Right ventricle myocardium superior (tissue), 1 donor: ENCODE measurements around the gene MCFD2. TPM values are rescaled to one million over a fixed set of nuclear protein-coding genes. Genes with fewer than 3 reads are reported as not detected.

Experiments used
- ATAC-seq: fragments of 200-7000 bp; cut with Tn5 transposase; one replicate; pipeline ENCODE4 v1.9.1; 2020; ENCODE audit warnings: mild to moderate bottlenecking; ENCODE audit not compliant: poor library complexity
- DNase-seq: peaks from one replicate; pipeline ENCODE4 v3.0.0-alpha.2; 2020
- intact Hi-C: fragments of 100-400 bp; cut with DNase I; formaldehyde crosslinking; loops from one replicate; pipeline ENCODE4 v1.11.2; 2022
- total RNA-seq: library from RNA; stranded (reverse); fragmentation: NEBNext Ultra II Directional; extraction: Animal tissue kit (Norgen Biotek cat#: 25700); gene quantifications from one replicate; pipeline ENCODE4 v1.2.1, GENCODE V29; 2021
- donor health status: DM: no; HTN: yes; CAD: no; lungs with severe emphysema.

MCFD2 gene
- total RNA-seq, 1 donor from 2014 or later: 57.1 TPM

DNA sequence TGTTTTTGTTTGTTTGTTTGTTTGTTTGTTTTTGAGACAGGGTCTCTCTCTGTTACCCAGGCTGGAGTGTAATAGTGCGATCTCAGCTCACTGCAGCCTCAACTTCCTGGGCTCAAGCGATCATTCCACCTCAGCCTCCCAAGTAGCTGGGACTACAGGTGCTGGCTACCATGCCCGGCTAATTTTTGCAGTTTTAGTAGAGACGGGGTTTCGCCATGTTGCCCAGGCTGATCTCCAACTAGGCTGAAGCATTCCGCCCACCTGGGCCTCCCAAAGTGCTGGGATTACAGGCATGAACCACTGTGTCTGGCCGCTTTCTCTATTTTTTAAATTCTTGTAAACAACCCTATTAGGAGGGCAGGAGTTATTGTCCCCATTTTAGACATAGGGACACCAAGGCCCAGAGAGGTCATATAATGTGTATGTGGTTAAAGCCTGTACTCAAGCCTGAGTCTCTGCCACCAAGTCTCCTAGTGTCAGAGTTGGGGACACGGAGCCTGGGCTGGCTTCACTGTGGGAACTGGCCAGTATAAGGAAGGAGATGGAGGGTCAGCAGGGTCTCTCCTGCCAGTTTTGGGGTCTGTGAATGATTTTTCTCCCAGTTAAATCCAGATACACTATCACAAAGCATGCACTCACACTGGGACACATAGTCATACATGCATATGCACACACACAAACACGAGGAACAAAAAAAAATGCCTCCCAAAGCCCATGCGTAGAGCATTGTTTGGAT lies 27.5 kb upstream of the MCFD2 start:
- intact Hi-C loops: no loop called here
- DNase-seq (no peak), ATAC-seq (no peak)

DNA sequence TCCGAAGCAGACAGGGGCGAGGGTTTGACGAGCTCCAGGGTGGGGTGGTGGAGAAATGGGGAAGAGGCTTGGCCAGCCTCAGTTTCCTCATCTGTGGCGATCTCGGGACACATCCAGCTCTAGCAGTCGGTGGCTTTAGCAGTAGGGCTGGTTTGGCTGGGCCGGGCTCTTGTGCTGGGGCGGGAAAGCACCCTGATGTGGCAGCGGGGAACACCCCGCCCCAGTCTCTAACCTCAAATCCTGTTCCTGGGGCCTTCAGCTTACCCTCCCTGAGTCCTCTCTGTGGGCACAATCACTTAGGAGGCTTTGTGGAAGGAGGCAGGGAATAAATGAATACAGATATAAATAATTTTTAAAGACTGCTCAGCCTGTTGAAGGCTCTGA lies 26.5 kb upstream of the MCFD2 start:
- ATAC-seq: peak; percentile 17
- DNase-seq: peak; percentile 62
- intact Hi-C loops: no loop called here

DNA sequence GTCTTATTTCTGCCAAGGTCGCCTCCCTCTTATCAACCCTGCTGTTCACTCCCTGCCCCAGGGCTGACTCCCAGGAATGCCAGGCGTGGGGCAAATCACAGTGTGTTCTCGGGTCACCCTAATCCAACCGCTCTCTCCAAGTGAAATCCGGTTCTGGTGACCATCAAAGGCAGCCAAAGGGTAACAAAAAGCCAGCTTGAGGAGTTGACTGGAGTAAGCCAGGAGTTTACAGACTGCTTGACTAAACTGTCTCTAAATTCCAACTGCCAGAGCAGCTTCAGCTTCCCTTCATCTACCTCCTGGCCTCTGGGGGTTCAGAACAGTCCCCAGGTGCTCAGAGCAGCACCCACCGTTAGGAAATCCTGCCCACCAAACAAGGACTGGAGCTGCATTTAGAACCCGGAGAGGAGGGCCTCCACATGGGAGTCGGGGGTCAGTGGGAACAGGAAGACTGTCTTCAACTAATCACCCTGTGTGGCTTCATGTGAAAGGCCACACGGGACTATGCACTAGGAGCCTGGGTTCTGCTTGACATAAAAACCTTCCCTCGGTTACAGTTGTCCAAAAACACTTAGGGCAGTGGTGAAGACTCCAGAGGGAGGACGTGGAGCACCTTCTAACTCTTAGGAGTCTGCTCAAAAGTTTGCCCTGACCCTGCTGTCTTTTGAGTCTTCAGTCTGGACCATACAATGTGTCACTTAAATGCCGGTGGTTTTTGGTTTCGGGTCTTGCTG lies 24.2 kb upstream of the MCFD2 start:
- ATAC-seq: no peak
- no peak for DNase-seq
- intact Hi-C loops: no loop called here

DNA sequence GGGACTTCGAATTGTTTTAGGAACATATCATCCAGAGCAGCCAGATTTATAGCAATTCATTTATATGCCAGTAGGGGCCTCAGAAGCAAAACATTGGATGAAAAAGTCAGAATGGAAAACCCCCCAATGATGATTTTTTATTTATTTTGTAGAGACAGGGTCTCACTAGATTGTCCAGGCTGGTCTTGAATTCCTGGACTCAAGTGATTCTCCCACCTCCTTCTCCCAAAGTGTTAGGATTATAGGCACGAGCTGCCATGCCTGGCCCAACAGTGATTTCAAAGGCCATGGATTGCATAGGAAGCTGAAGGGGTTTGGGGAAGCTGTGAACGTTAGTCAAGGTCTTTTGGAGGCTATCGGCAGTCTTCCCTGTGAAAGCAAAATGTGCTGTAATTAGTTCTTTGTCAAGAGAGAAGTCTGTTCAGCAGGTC lies 21.9 kb upstream of the MCFD2 start:
- no peak for DNase-seq
- intact Hi-C loops: no loop called here
- ATAC-seq: no peak

DNA sequence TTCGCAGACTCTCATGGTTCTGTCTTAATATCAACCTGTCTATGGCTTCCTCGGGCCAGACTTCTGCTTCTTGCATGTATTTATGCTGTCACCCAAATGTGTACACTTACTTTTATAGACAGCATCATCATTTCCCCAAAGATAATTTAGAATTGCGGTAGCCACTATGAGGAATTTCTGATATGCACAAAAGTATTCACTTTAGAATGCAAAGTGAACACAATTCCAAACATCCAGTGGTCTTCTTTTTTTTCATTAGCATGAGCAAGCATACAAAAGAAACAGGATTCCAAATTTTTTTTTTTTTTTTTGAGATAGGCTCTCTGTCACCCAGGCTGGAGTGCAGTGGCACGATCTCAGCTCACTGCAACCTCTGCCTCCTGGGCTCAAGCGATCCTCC lies 21.0 kb upstream of the MCFD2 start:
- DNase-seq (no peak), ATAC-seq (no peak)
- intact Hi-C loops: no loop called here

DNA sequence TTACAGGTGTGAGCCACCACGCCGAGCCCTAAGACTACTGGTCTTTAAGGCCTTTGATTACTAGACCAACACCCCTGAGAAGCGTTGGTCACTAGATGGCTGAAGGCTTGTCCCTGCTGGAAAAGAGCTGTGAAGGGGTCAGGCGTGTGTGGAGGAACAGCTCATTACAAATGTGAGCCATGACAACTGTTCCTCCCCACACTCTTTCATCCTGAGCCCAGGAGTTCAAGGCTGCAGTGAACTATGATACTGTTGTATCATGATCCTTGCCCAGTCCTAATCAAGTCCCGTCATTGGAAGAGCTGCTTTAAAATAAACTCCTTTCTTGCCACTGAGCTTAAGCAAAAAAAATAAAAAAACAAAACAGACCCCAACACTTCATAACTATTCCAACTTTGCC lies 19.5 kb upstream of the MCFD2 start:
- DNase-seq: no peak
- no peak for ATAC-seq
- intact Hi-C loops: no loop called here

DNA sequence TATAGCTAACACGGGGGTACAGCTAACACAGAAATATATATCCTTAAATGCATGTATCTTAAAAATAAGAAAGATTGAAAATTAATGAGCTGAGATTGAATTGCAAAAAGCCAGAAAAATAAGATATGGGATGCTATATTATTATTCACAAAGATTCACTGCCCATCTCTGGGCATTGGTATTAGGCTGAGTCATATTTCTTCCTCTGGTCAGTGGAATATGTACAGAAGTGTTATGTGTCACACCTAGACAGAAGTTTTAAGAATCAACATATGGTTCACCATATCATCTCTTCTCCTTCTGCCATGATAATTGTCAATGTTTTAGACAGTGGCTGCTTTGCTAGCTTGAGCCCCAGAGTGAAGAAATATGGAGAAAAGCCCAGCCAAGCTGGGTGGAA lies 14.0 kb upstream of the MCFD2 start:
- ATAC-seq (no peak), DNase-seq (no peak)
- intact Hi-C loops: no loop called here

DNA sequence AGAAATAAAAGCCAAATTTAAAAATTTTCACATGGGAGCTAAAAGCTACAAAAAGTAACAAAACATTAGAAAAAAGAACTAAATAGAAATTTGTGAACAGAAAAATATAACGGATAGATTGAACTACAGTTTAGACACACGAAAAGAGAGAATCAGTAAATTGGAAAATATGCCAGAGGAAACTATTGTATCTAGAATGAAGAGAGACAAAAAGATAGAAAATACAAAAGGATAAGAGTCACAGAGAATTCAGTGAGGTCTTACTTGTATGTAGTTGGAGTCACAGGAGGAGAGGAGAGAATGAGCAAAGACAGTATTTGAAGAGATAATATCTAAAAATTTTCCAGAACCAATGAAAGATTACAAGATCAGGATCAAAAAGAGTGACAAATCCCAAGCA lies 11.3 kb upstream of the MCFD2 start:
- intact Hi-C loops: no loop called here
- no peak for ATAC-seq
- no peak for DNase-seq

DNA sequence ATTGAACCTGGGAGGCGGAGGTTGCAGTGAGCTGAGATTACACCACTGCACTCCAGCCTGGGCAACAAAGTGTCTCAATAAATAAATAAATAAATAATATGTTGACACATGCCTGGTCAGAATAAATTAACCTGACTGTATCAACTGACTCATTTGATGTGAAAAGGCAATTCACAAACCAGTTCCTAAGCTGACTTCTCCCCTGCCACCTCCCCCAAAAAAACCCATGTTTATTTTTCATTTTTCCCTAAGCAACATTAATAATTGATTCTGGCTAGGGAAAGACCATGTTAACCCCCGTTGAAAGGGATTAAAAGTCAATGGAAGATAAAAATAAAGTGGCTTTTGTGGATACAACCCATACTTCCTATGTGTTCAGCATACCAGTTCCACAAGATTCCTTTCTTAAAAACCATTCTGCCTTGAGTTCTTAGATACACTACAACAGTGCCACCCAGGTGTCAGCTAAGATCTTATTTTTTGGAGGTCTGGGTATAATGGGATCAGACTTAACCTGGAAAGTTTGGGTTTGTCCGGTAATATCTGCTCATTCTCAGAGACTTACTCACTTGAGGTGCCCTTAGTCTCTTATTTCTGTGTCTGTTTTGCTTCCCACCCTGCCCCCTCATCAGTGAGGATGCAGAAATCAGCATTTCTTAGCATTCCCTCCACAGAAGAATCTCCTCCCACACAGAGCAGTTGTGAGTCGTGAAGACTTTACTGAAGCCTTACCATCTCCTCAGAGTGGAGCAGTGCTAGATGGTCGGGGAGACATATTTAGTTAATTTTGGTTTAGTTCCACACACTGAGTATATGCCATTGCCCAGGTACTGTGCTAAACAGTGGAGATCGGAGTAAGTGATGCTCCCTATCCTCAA lies 10.1 kb upstream of the MCFD2 start:
- ATAC-seq (no peak), DNase-seq (no peak)
- intact Hi-C loops: no loop called here

DNA sequence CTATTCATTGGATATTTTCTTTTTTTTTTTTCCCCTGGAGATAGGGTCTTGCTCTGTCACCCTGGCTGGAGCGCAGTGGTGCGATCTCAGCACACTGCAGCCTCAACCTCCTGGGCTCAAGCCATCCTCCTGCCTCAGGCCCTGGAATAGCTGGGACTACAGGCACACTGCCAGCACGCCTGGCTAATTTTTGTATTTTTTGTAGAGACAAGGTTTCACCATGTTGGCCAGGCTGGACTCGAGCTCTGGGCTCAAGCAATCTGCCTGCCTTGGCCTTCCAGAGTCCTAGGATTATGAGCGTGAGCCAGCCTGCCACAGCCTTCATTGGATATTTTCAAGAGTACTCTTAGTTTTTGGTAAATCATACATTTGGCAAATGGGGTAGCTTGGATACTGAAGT lies 9.0 kb upstream of the MCFD2 start:
- DNase-seq: no peak
- intact Hi-C loops: no loop called here
- no peak for ATAC-seq

DNA sequence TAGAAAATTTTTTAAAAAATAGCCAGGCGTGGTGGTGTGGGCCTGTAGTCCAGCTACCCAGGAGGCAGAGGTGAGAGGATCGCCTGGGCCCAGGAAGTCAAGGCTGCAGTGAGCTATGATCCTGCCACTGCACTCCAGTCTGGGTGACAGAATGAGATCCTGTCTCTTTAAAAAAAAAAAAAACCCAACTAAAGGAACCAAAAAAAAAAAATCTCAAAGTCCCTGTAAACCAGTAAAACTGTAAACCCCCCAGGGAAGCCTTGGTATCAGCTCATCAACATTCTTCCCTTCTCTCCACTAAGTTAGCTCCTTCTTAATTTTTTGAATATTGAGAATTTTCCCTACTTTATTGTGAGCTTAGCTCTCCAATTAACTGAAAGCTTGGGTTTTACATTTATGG lies 8.4 kb upstream of the MCFD2 start:
- ATAC-seq: no peak
- intact Hi-C loops: no loop called here
- DNase-seq: no peak

DNA sequence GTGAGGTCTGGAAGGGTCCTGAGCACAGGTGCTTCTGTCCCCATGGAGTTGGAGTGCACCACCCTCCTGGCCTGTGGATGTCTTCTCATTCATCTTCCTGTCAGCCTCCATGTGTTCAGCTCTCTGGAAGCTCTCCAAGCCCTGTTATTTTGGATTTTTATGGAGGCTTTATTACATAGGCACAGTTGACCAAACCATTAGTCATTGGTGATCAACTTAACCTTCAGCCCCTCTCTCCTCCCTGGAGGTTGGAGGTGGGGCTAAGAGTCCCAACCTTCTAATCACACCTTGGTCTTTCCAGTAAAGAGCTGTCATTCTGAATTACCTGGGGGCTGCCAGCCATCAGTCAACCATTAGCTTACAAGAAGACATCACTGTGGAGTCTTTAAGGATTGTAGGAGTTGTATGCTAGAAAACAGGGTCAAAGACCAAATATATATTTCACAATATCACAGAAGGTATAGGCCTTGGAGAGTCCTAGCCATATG lies 7.5 kb upstream of the MCFD2 start:
- DNase-seq (no peak), ATAC-seq (no peak)
- intact Hi-C loops: no loop called here

DNA sequence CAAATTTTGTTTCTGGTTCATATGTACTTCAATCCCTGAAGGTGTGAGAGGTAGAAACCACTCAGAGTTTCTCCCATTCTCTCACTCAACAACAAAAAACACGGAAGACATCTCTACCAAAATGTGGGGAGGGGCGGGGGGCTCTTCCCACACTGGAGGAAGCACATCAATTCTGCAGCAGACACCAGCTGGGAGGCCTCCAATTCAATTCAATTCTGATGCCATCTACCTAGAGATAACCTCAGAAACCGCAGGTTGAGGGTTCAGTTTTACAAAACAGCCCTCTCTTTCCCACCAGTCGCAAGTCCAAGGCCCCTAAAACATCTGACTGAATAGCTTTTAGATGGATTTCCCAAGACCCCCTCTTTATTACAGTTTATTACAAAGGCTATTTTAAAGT lies 7.0 kb upstream of the MCFD2 start:
- ATAC-seq (no peak), DNase-seq (no peak)
- intact Hi-C loops: no loop called here

DNA sequence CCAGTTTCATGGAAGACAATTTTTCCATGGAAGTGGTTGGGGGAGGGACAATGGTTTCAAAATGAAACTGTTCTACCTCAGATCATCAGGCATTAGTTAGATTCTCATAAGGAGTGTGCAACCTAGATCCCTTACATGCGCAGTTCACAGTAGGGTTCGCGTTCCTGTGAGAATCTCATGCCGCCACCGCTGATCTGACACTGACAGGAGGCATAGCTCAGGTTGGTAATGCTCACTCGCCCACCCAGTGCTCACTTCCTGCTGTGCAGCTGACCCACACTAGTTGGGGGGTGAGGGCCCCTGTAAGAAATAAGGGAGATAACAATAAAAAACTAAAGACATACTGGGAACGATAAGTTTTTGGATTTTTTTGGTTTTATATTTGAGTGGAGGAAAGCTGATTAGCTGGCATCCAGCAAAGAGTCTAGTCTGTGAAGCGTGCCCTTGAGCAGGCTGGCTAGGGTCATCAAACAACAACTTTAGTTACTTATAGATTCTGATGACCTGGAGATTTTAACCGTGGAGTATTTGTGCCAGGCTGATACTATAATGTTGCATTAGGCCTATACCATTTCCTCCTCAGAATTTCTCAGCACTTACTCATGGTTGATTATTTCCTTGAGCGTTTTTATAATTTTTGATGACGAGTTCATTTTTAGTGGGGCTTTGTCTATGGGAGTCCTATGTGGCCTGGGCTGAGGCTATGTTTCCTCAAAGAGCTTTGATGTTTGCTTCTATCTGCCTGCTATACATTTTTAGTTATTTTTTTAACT lies 6.3 kb upstream of the MCFD2 start:
- no peak for ATAC-seq
- intact Hi-C loops: no loop called here
- DNase-seq: no peak

DNA sequence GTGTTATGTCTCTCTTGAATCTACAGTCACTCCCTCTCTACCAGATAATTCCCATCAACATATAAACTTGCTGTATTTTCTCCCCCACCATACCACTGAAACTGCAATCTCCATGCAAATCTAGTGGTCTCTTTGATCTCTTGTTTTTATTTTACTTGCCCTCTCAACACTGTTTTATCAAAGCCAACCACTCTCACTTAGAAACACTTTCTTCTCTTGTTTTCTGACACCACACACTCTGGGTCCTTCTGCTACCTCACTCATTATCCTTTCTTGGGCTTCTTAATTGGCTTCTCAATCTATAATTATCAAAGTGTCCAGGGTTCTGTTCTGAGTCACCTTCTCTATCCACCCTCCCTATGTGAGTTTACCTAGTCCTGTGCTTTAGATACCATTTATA lies 2.0 kb upstream of the MCFD2 start:
- intact Hi-C loops: loop anchor here (5.0 kb wide), 1 partner anchor 405 kb away; no protein-coding TSS in a partner anchor
- no peak for ATAC-seq
- no peak for DNase-seq

DNA sequence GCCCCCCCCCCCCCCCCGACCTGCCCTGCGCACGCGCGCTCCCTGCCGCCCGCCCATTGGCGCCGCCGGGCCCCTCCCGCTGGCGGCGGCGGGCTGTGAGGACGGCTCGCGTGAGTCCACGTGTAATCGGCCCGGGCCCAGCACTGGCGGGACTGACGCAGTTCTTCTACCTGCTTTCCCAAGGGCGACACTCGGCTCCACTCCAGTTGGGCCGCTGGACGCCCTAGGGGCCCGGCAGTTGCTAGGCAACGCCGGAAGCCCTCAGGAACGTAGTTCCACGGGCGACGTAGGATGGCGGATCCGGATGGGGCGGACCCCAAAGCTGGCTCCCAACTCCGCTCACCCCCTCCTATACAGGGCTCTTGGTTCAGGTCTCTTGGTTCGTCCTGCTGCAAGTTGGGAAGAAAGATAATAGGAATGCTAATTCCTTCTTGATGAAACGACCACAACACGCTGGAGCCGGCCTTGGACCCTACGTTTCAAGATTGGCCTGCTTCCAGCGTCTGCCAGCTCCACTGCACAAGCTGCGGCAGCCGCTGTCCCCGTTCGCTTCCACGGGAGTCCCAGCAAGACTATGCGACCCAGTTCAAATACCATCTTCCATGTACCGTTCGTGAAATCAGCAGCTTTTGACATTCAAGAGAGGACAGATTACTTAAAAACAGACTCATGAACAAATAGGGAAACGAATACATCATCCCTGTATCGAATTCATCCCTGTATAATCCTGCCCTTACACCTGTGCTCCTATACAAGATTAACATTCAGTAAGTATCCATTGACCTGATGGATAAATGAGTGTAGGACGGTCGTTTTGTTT lies 415 bp upstream of the MCFD2 start:
- DNase-seq (peak; percentile 95), ATAC-seq (peak; percentile 94)
- intact Hi-C loops: loop anchor here (5.0 kb wide), 1 partner anchor 406 kb away; no protein-coding TSS in a partner anchor

DNA sequence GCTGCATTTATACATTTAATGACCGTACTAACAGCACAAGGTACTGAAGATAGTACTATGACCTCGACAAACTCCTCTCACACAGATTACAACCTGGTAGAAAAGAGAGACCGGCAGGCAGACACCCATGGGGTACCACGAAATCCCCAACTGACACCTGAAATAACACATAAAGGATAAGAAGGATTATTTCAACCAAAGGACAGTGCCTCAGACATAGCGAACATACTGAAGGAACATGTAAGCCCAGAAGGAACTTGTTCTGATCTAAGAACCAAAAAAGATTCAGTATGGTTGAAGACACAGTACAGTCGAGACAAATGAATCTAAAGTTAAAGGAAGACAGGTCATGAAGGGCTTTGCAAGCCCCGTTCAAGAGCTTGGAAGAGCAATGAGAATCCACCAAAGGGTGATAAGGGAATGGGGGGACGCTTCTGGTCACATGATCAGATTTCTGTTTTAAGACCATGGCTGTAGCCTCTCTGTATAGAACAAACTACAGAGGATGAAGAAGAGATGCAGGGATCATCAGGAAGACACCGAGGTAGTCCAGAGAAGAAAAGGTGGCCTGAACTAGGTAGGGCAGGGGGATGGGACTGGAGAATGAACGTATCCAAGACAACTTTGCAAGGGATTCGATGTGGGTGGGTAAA lies 902 bp downstream of the MCFD2 start:
- no peak for DNase-seq
- no peak for ATAC-seq
- intact Hi-C loops: loop anchor here (5.0 kb wide), 1 partner anchor 408 kb away; no protein-coding TSS in a partner anchor
